HEK293T (cell line): ENCODE results near the gene STRIP1.

Experiments
- ARNT ChIP-seq: fragments of 450-650 bp; IDR thresholded peaks from 2 replicates; pipeline ENCODE4 v1.6.1; 2017; ENCODE audit warnings: mild to moderate bottlenecking
- BHLHE40 ChIP-seq: fragments of 450-650 bp; IDR thresholded peaks from 2 replicates; pipeline ENCODE4 v1.6.1; 2016; ENCODE audit warnings: mild to moderate bottlenecking, moderate library complexity, borderline replicate concordance
- ELF4 ChIP-seq: fragments of 450-650 bp; IDR thresholded peaks from 2 replicates; pipeline ENCODE4 v1.6.1; 2017; ENCODE audit warnings: antibody characterized with exemption
- FOXK2 ChIP-seq: fragments of 450-650 bp; IDR thresholded peaks from 2 replicates; pipeline ENCODE4 v1.6.1; 2016; ENCODE audit warnings: mild to moderate bottlenecking
- FOXM1 ChIP-seq: fragments of 450-650 bp; IDR thresholded peaks from 2 replicates; pipeline ENCODE4 v1.6.1; 2017; ENCODE audit warnings: mild to moderate bottlenecking, borderline replicate concordance
- L3MBTL2 ChIP-seq: fragments of 450-650 bp; conservative IDR thresholded peaks from 2 replicates; pipeline ENCODE4 v1.6.1; 2016; ENCODE audit warnings: mild to moderate bottlenecking
- SP1 ChIP-seq: fragments of 450-650 bp; IDR thresholded peaks from 2 replicates; pipeline ENCODE4 v1.6.1; 2017
- SUZ12 ChIP-seq: fragments of 450-650 bp; IDR thresholded peaks from 2 replicates; pipeline ENCODE4 v1.6.1; 2016; ENCODE audit warnings: mild to moderate bottlenecking
- TARDBP ChIP-seq: fragments of 450-650 bp; IDR thresholded peaks from 2 replicates; pipeline ENCODE4 v1.6.1; 2016
- TF ChIP-seq, protein P1 (sequence below): fragments of 450-650 bp; IDR thresholded peaks from 2 replicates; pipeline ENCODE4 v1.6.1; 2016

- TF ChIP-seq SP1 (no peak), TARDBP (no peak), SUZ12 (no peak), ELF4 (no peak), BHLHE40 (no peak), ARNT (no peak), FOXK2 (no peak), L3MBTL2 (no peak), FOXM1 (no peak)
- TF ChIP-seq, protein P1, sequence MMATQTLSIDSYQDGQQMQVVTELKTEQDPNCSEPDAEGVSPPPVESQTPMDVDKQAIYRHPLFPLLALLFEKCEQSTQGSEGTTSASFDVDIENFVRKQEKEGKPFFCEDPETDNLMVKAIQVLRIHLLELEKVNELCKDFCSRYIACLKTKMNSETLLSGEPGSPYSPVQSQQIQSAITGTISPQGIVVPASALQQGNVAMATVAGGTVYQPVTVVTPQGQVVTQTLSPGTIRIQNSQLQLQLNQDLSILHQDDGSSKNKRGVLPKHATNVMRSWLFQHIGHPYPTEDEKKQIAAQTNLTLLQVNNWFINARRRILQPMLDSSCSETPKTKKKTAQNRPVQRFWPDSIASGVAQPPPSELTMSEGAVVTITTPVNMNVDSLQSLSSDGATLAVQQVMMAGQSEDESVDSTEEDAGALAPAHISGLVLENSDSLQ: no peak
These were observed 64.0 kb downstream of the STRIP1 start for GRCh38 chr1:110098222-110099026.
